OCI-LY7 (cell line): ENCODE data around the gene LDAF1. TPM values are rescaled to one million over a fixed set of nuclear protein-coding genes. Genes with fewer than 3 reads are reported as not detected.

Experiments
- BruUV-seq: library from RNA; stranded (reverse); fragments of 400-500 nt; replicated peaks from 2 replicates; lab custom pipeline; 2021; lab: Mats Ljungman, UMichigan
- CTCF ChIA-PET: fragments of 300-600 bp; sonication (Branson Sonifier 250); formaldehyde crosslinking; loops from one replicate; lab custom pipeline; 2022; ENCODE audit warnings: antibody characterized with exemption; ENCODE audit not compliant: unreplicated experiment; lab: Charles Lee
- POLR2A ChIA-PET: fragments of 300-600 bp; sonication (Branson Sonifier 250); formaldehyde crosslinking; loops from one replicate; lab custom pipeline; 2022; ENCODE audit warnings: antibody characterized with exemption; lab: Charles Lee
- DNase-seq: peaks from one replicate; pipeline ENCODE4 v3.0.0-alpha.2; 2015; ENCODE audit warnings: low spot score
- H2AFZ ChIP-seq: fragments of 200-600 bp; sonication (generic), shearing (Covaris generic); 2 replicates; pipeline ENCODE4 v1.6.1; 2014; ENCODE audit warnings: mild to moderate bottlenecking, antibody characterized with exemption, low read length, moderate library complexity
- H3K27ac ChIP-seq: fragments of 200-600 bp; sonication (generic); 2 replicates; pipeline ENCODE4 v1.5.1; 2014; ENCODE audit warnings: mixed run types, low read depth, mild to moderate bottlenecking, moderate library complexity, low read length, inconsistent platforms; ENCODE audit not compliant: poor library complexity, severe bottlenecking
- H3K36me3 ChIP-seq: fragments of 200-600 bp; sonication (generic); 2 replicates; pipeline ENCODE4 v1.6.1; 2014; ENCODE audit warnings: mild to moderate bottlenecking, antibody characterized with exemption, low read length, moderate library complexity, mixed read lengths; ENCODE audit not compliant: insufficient read depth
- H3K4me1 ChIP-seq: fragments of 200-600 bp; sonication (generic); 2 replicates; pipeline ENCODE4 v1.5.1; 2014; ENCODE audit warnings: mild to moderate bottlenecking, low read length; ENCODE audit not compliant: insufficient read depth, poor library complexity, severe bottlenecking
- H3K4me2 ChIP-seq: fragments of 200-600 bp; sonication (generic); 2 replicates; pipeline ENCODE4 v1.6.1; 2014; ENCODE audit warnings: mild to moderate bottlenecking, low read length
- H3K4me3 ChIP-seq: fragments of 200-600 bp; sonication (generic); 2 replicates; pipeline ENCODE4 v1.5.1; 2014; ENCODE audit warnings: mild to moderate bottlenecking, low read depth, low read length; ENCODE audit not compliant: poor library complexity, severe bottlenecking
- H3K79me2 ChIP-seq: fragments of 200-600 bp; sonication (generic); 2 replicates; pipeline ENCODE4 v1.6.1; 2016; ENCODE audit warnings: low read depth, mild to moderate bottlenecking, low read length, moderate library complexity, mixed read lengths; ENCODE audit not compliant: insufficient read depth
- H3K9me2 ChIP-seq: fragments of 200-600 bp; sonication (generic); 2 replicates; pipeline ENCODE4 v1.6.1; 2016; ENCODE audit warnings: mild to moderate bottlenecking, low read length, mixed read lengths; ENCODE audit not compliant: insufficient read depth
- H3K9me3 ChIP-seq: fragments of 200-600 bp; sonication (generic); 2 replicates; pipeline ENCODE4 v1.6.1; 2014; ENCODE audit warnings: mild to moderate bottlenecking, mixed run types, low read length, mixed read lengths
- H4K20me1 ChIP-seq: fragments of 200-600 bp; sonication (generic); 2 replicates; pipeline ENCODE4 v1.6.1; 2014; ENCODE audit warnings: mild to moderate bottlenecking, antibody characterized with exemption, low read length, moderate library complexity, mixed read lengths; ENCODE audit not compliant: insufficient read depth
- EZH2phosphoT487 ChIP-seq: fragments of 200-600 bp; sonication (generic); IDR thresholded peaks from 2 replicates; pipeline ENCODE4 v1.6.1; 2018; ENCODE audit warnings: low read depth, borderline replicate concordance, mild to moderate bottlenecking, mixed run types, antibody characterized with exemption, low read length, moderate library complexity, mixed read lengths
- intact Hi-C: fragments of 100-400 bp; cut with micrococcal nuclease; formaldehyde crosslinking; loops from one replicate; pipeline ENCODE4 v1.10.0; 2022; ENCODE audit not compliant: unreplicated experiment
- total RNA-seq, 2 experiments: library from RNA; depleted of rRNA in 1 of 2; stranded (reverse); fragments of >200 nt in 1 of 2; shearing (Covaris generic) in 1 of 2; gene quantifications; 2 replicates each; pipeline ENCODE4 v1.2.3, GENCODE V29; 2014 to 2022
- TF ChIP-seq, protein P1 (sequence below): fragments of 200-600 bp; sonication (generic); conservative IDR thresholded peaks from 2 replicates; pipeline ENCODE4 v1.5.1; 2014; ENCODE audit warnings: mild to moderate bottlenecking, antibody characterized with exemption, low read length, moderate library complexity, mixed read lengths

LDAF1 gene
- total RNA-seq, 2 experiments from 2014 or later, result 5.4 to 6.7 TPM

- no peaks in the 10 kb centered on the region for H3K4me1 ChIP-seq
Measured at GRCh38 chr16:21172650-21173049, 14.2 kb downstream of the LDAF1 start.

DNA sequence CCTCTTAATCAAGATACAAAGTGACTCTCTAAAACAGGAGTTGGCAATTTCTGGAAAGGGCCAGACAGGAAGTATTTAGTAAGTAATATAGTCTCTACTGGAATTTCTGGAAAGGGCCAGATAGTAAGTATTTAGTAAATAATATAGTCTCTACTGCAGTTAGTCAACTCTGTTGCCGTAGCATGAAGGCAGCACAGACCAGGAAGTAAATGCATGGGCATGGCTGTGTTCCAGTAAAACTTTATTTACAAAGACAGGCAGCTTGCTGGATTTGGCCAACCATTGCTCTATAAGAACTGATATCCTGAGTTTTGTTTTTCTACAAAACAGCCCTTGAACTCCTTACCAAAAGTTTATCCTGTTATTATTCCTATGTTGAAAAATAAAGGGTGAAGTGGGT lies 16.9 kb downstream of the LDAF1 start:
- H3K36me3 ChIP-seq, result peaks cover 96% of the 10 kb centered on the region
- DNase-seq, result no peak

More at GRCh38 chr16:21172650-21173049, 14.2 kb downstream of the LDAF1 start:
- H3K27ac ChIP-seq, result no peak overlapping the region
- H3K79me2 ChIP-seq, result no peaks in the 10 kb centered on the region
- DNase-seq, result no peak
- ChIA-PET POLR2A (no interaction called here), CTCF (no interaction called here)
- BruUV-seq, result no TSS peak
- H3K4me2 ChIP-seq, result no peak overlapping the region
- H3K9me3 ChIP-seq, result no peaks in the 10 kb centered on the region
- no peak overlapping the region for H2AFZ ChIP-seq
- H3K9me2 ChIP-seq, result no peaks in the 10 kb centered on the region
- no peaks in the 10 kb centered on the region for H4K20me1 ChIP-seq
- TF ChIP-seq, protein P1, sequence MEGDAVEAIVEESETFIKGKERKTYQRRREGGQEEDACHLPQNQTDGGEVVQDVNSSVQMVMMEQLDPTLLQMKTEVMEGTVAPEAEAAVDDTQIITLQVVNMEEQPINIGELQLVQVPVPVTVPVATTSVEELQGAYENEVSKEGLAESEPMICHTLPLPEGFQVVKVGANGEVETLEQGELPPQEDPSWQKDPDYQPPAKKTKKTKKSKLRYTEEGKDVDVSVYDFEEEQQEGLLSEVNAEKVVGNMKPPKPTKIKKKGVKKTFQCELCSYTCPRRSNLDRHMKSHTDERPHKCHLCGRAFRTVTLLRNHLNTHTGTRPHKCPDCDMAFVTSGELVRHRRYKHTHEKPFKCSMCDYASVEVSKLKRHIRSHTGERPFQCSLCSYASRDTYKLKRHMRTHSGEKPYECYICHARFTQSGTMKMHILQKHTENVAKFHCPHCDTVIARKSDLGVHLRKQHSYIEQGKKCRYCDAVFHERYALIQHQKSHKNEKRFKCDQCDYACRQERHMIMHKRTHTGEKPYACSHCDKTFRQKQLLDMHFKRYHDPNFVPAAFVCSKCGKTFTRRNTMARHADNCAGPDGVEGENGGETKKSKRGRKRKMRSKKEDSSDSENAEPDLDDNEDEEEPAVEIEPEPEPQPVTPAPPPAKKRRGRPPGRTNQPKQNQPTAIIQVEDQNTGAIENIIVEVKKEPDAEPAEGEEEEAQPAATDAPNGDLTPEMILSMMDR, result no peak
- TF ChIP-seq EZH2phosphoT487, result no peak
- H3K36me3 ChIP-seq, result peaks cover 76% of the 10 kb centered on the region
- intact Hi-C loops, result no loop called here
- H3K4me3 ChIP-seq, result no peak overlapping the region

More for the DNA sequence above, 16.9 kb downstream of the LDAF1 start:
- TF ChIP-seq EZH2phosphoT487, result no peak
- TF ChIP-seq, protein P1, result no peak
- Histone ChIP-seq H3K4me1 (no peaks in the 10 kb centered on the region), H2AFZ (no peak overlapping the region), H3K9me3 (peaks cover 7% of the 10 kb centered on the region; the same call in 1 of the 2 replicates), H3K9me2 (no peaks in the 10 kb centered on the region), H3K27ac (no peak overlapping the region), H3K4me3 (no peak overlapping the region), H4K20me1 (no peaks in the 10 kb centered on the region), H3K79me2 (no peaks in the 10 kb centered on the region), H3K4me2 (no peak overlapping the region)
- intact Hi-C loops, result no loop called here
- ChIA-PET POLR2A (interaction anchor here (0.6 kb wide), 1 partner anchor 48 kb away, joined by 3 read pairs; no protein-coding TSS in a partner anchor), CTCF (no interaction called here)
- no TSS peak for BruUV-seq
